ENCODE results near the gene KCTD13.
"Not testable (repeated sequence)": the region's sequence is repeated elsewhere in the genome, so short reads cannot be mapped to it uniquely, and the experiment has no call there.

The KCTD13 gene

DNA sequence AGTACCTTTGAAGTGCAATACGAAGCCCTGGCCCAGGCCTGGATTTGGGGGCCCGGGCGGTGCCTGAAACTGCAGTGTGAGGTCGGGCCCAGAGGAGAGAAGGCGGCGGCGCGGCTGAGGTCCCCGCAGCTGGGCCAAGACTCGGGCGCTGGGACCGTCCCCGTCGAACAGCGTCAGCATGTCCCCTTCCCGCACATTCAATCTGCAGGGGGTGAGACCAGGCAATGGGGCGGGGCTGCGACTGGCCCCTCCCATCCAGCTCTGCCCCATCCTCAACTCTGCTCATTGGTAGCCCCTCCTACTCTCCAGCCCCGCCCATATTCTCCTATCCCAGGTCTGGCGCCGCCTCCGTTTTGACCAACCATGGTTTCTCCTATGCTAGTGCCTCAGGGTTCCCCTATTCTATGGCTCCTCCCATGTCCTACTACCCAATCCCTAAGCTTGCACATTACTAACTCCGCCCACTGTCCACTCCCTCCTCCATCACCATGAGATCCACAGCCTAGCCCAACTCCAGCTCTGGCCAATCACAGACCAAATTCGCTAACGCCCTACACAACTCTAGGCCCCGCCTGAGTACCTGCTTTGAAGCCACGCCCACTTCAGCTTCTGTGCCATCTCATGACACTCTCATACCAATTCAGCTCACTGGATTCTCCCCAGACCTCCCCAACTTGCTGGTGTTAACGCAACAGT, 48.6 kb downstream of the KCTD13 start:
- DNase-seq, result peak; percentile 91

DNA sequence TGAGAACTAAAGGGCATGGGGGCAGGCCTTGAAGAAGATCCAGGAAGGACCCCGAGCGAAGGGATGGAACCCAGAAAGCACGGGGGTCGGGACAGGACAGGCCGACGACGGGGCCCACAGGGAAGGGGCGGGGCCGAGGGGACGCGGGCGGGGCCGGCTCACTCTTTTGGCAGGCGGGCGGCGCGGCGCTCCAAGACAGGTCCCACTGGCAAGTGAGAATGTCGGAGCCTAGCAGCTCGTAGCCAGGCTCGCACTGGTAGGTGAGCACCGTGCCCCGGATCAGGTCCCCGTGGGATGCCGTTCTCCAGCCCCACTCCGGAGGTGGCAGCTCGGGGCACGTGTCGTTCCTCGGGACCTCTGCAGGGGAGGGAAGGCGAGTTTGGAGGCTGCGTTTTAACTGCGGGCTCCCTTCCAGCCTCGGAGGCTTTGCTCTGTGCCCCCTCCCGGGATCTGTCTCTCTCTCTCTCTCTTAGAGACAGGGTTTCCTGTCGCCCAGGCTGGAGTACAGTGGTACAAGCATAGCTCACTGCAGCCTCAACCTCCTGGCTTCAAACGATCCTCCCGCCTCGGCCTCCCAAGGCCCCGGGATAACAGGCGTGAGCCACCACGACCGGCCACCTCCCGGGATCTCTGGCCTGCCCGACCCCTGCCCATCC, 49.3 kb downstream of the KCTD13 start:
- DNase-seq, result no peak

DNA sequence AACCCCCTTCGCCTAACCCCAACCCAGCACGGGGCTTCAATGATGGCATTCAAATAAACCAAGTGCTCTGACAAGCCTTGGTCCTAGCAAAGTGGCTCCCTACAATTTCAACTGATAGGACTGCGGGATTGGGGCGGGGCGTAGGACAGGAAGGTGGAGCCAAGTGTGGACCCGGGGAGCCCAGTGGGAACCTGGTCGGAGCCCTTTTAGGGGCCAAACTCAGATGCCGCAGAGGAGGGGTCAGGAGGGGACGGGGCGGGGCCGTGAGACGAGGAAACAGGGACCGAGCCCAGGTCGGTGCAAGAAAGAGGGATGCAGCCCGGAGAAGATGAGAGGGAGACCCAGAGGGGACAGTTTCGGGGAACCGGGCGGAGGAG, 49.8 kb downstream of the KCTD13 start:
- peak; percentile 24 for DNase-seq

DNA sequence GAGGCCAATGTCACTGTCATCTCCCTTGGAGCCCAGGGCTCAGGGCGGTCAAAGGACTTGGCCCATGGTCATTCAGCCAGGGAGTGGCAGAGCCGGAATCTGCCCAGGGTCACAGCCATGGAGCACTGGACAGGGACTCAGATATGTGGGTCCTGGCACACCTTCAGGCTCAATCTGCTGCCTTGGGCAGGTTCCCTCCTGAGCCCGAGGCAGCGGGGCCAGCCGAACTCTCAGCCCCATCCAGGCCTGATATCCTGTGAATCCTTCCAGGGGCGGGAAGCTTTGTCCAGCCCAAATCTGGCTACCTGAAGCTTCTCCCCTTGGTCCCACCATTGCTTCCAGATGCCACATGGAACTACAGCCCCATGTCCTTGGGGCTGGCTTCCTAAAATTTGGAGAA, 50.8 kb downstream of the KCTD13 start:
- no peak for DNase-seq

DNA sequence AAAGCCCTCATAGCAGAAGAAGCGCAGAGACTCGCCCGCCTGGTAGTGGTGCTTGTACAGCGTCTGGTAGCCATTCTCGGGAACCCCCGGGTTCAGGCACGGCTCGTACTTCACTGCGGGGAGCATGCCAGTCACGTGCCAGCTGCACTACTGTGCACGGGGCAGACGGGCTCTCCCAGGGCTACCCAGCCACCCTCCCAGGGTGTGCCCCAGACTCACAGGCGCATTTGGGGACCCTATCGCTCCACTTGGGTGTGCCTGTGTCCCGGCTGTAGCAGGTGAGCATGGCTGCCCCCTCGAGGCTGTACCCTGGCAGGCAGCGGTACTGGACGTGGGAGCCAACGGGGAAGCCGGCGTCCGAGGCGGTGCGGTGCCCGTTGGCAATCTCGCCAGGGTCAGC, 52.7 kb downstream of the KCTD13 start:
- DNase-seq, result no peak

DNA sequence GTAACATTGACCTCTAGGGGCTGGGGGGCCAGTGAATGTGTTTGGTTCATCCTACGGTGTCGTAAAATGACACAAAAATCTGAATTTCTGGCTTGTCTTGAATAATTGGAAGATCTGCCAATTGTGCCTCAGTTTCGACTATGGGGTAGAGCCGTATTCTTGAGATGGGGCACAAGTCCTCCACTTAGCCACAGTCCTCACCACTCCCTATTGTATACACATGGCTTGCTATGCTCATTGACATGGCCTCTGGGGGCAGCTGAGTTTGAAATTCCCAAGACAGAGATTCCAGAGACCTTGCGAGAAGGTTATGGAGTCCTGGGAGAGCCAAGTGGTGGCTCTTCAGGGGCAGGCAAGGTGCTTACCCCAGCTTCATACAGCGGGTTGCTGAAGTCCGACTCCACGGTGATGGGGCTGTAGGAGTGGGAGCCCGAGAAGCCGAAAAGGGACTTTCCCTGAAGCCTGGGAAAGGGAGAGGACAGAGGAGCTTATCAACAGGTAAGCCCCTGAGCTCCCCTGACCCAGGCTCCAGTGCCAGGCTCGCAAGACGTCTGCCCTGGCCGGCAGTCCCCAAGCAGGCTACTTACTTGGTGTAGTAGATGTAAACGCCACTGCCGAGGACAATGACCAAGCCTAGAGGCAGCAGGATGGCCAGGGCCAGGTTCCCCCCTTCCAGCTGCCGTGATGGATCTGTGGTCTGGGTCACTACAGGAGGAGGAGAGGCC, 54.0 kb downstream of the KCTD13 start:
- DNase-seq, result no peak

DNA sequence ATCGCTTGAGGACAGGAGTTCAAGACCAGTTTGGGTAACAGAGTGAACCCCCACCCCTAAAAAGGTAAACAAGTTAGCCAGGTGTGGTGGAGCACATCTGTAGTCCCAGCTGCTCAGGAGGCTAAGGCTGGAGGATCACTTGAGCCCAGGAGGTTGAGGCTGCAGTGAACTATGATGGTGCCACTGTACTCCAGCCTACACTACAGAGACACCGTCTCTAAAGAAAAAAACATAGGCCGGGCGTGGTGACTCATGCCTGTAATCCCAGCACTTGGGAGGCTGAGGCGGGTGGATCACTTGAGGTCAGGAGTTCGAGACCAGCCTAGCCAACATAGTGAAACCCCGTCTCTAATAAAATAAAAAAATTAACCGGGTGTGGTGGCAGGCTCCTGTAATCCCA, 57.0 kb downstream of the KCTD13 start:
- not testable (repeated sequence) for DNase-seq

DNA sequence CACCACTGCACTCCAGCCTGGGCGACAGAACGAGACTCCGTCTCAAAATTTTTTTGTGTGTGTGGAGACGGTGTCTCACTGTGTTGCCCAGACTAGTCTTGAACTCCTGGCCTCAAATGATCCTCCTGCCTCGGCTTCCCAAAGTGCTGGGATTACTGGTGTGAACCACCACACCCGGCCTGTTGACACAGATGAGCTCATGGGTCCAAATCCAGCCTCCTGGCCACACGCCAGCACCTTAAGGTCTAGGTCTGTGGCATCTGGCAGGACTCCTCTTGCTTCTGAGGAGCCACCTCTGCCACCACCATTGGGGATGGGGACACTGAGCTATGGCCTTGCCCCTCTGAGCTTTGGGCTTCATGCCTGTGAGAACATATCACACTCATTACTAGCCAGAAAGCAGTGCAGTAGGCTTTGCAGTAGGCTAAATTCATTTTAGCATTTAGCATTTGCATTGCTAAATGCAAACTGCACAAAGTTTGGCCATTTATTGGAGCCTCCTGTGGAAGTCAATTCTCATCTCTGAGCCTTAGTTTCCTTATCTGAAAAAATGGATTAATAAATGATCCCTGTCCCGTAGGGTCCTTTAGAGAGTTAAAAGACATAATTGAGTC, 57.5 kb downstream of the KCTD13 start:
- peak; percentile 39 for DNase-seq

DNA sequence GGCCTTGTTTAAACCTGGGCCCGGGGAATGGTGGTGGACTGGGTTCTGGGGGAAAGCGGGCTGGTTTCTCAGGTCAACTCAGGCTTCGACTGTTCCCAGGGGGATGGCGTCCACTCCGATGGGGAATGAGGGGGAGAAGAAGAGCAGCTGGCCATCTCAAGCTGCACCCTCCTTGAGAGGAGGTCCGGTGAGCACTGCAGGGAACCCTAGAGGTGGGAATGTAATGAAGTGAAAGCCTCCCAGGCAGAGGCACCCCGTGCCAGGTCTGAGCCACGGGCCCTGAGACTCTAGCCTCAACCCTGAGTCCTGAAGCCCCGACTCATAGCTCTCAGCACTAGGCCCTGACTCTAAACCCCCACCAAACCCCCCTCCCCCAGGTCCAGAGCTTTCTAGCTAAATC, 61.8 kb downstream of the KCTD13 start:
- no peak for DNase-seq

DNA sequence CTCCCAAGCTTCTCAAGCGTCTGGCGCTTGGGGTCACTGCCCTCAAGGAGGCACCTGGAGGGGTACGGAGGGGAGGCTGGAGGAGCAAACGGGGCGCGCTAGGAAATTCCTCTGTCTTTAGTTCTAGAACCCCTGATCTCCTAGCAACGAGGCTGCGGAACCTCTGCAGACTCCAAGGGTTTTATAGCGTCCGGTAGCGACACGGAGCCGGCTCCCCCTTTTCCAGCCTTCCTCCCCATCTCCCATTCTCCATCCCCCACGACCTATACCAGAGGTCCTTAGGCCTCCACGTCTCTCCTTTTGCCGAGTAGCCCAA, 62.4 kb downstream of the KCTD13 start:
- no peak for DNase-seq

DNA sequence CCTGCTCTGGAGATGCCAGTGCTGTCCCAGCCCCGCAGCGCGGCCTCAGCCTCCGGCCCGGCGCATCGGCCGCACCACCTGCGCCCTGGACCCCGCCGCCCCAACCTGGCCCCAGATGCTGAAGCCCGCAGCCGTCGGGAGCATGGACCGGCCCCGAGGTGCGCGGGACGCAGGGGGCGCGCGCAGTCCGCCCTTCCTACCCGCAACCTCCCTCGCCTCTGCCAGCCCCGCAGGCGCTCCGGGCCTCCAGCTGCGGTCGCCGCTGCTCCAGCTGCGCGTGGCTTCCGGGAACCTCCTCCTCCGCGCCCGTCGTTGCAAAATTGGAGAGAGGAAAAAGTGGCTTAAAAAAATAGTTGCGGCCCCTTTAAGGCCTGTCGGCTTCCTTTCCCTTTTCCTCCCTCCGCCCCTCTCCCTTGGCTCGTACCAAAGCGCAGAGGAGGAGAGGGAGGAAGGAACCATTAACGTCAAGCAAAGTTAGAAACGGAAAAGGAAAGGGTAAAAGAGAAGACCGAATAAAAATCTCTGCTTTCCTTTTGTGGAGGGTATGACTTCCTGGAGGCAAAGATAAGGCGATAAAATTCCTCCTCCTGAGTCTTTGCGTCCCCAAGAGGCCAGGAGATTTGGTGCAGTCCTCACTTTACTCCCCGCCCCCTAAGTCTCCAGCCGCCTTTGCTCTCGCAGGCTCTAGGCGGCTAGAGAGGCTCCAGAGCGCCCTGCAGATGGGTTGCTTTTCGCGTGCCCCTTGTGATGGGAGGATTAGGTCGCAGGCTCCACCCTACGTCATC, 63.0 kb downstream of the KCTD13 start, which contains the start of gene CDIPT:
Gene CDIPT, minus strand, starts transcription at position 343 of the 785 bp plus-strand sequence. CDS start 369 bp downstream, outside the sequence.
- DNase-seq, result peak; percentile 97

DNA sequence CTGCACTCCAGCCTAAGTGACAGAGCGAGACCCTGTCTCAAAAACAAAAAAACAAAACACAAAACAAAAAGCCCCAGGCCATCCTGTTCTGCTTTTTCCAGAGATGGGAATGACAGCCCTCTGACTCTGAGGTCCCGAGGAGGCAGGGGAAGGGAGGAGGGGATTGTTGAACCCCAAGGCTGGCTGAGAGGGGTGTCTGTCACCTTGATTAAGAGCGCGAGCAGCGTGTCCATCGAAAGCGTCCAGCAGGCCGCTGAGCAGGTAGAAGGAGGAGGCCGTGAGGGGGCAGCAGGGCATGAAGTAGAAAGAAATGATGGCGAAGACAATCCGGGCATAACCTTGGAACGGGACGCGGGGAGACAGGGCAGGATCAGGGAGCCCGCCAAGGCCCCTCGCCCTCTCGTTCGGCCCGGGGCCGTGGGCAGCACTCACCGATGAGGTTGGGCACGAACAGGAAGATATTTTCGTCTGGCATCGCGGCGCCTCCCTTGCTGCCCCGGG, 63.6 kb downstream of the KCTD13 start:
- DNase-seq, result peak; percentile 21

DNA sequence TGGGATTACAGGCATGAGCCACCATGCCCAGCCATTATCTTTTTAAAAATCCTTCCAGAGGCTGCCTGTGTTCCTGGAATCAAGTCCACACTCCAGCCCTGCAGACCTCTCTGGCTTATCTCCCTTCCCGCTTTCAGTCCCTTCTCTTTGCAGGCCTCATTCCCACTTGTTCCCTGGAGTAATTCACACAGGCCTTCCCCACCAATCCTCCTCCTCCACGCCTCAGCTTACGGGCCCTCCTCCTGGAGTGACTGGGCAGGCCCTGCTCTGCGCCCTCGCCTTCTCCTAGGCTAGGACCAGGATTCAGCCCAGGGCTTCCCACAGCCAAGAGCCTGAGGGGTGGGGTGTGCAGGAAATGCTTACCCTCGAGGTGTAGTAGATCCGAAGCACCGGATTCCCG, 65.8 kb downstream of the KCTD13 start:
- DNase-seq, result no peak

DNA sequence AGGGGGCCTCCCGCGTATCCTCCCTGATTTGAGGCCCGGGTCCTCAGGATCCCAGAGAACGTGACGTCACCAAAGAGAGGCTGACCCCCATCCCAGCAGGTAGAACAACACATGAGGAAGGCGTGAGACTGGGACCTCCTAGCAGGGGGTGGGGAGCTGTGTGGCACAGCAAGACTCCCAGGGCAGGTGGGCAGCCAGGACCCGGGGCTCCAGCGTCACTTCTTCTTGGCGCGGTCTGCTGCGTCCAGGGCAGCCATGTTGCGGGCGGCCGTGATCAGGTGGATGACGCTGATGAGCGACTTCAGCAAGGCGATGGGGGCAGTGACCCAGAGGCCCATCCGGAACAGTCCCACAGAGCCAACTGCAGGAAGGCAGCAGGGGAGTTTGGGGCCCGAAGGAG, 67.1 kb downstream of the KCTD13 start:
- DNase-seq, result no peak

DNA sequence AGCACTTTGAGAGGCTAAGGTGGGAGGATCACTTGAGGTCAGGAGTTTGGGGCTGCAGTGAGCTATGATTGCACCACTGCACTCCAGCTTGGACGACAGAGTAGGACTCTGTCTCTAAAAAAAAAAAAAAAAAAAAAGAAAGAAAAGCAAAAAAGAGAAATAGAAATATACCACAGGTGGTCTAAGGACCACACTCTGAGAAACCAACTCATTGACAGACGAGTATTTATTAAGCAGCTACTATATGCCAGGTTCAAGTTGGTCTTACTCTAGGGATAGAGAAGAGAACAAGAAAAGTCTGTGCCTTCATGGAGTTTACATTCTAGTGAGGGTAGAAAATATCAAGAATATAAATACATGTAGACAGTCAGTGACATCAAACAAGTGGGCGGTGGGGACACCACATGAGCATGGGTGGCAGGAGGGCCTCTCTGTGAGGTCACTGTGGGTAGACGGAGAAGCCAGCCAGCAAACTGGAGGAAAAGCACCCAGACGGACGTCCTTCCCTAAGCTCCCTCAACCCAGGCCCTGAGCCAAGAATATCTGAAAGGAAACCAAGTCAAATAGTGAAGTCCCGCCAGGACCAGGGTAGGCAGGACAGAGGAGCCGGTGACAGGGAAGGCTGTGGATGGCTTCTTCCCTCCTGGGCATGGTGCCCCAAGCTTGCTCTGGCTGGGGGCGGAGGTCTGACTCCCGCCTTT, 67.7 kb downstream of the KCTD13 start:
- DNase-seq, result no peak

DNA sequence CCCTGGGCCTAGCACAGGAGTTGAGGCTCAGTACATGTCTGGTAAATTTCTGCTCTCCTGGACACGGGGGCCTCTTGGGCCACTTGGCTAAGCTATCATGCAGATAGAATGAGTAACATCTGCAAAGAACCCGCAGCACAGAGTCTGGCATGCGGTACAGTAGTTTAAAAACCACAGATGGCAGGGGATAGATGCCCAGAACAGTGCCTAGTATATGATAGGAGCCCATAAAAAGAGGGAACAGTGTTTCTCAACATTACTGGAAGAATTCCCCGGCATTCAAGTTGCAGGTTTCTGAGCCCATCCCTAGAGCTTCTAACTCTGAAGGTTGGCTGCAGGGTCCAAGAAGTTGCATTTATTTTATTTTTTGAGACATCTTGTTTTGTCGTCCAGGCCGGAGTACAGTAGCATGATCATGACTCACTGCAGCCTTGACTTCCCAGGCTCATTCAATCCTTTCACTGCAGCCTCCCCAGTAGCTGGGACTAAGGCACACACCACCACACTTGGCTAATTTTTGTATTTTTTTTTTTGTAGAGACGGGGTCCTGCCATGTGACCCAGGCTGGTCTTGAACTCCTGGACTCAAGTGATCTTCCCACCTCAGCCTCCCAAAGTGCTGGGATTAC, 68.8 kb downstream of the KCTD13 start:
- DNase-seq, result no peak
